H1 (cell line): ENCODE measurements around the gene DUSP12. TPM values are rescaled to one million over a fixed set of nuclear protein-coding genes. Genes with fewer than 3 reads are reported as not detected.

Experiments
- CTCF ChIA-PET: fragments of 300-600 bp; sonication (Branson Sonifier 250); formaldehyde crosslinking; loops from one replicate; lab custom pipeline; 2021; ENCODE audit not compliant: partially characterized antibody; lab: Charles Lee
- POLR2A ChIA-PET: fragments of 300-600 bp; sonication (Branson Sonifier 250); formaldehyde crosslinking; loops from one replicate; lab custom pipeline; 2021; ENCODE audit warnings: inconsistent platforms; ENCODE audit not compliant: partially characterized antibody; lab: Charles Lee
- DNase-seq, 2 experiments: peaks; one replicate each; pipeline versions ENCODE4 v3.0.0 to v3.0.0-alpha.2; 2010 to 2022; ENCODE audit warnings: low spot score in 2 of 2, low read depth in 1 of 2, mixed read lengths in 1 of 2
- FAIRE-seq: peaks from 2 replicates; lab custom pipeline; 2011; peaks lifted over from hg19 to GRCh38; lab: Jason Lieb, UNC
- H2AFZ ChIP-seq: 2 replicates; pipeline ENCODE4 v1.8.1; 2012; ENCODE audit warnings: low read length, inconsistent platforms
- H2AK5ac ChIP-seq: 2 replicates; pipeline ENCODE4 v1.6.1; 2013; ENCODE audit warnings: low read depth, low read length
- H2BK120ac ChIP-seq: replicated peaks from 2 replicates; pipeline ENCODE3; 2013; ENCODE audit warnings: low read depth, low read length, inconsistent platforms
- H2BK12ac ChIP-seq: 2 replicates; pipeline ENCODE4 v1.6.1; 2013; ENCODE audit warnings: low read depth, low read length
- H2BK15ac ChIP-seq: 2 replicates; pipeline ENCODE4 v1.6.1; 2013; ENCODE audit warnings: low read length
- H2BK20ac ChIP-seq: 2 replicates; pipeline ENCODE4 v1.6.1; 2013; ENCODE audit warnings: low read length
- H2BK5ac ChIP-seq: 2 replicates; pipeline ENCODE4 v1.6.1; 2013; ENCODE audit warnings: low read depth, low read length
- H3K14ac ChIP-seq: 2 replicates; pipeline ENCODE4 v1.6.1; 2013; ENCODE audit warnings: inconsistent platforms; ENCODE audit not compliant: insufficient read length
- H3K18ac ChIP-seq: 2 replicates; pipeline ENCODE4 v1.6.1; 2013; ENCODE audit warnings: low read length; ENCODE audit errors: extremely low read depth
- H3K23ac ChIP-seq: 2 replicates; pipeline ENCODE4 v1.6.1; 2013; ENCODE audit warnings: inconsistent platforms; ENCODE audit not compliant: insufficient read length
- H3K23me2 ChIP-seq: 2 replicates; pipeline ENCODE4 v1.6.1; 2013; ENCODE audit warnings: low read depth, low read length
- H3K27ac ChIP-seq: 2 replicates; pipeline ENCODE4 v1.6.1; 2011; ENCODE audit warnings: low read depth, low read length, inconsistent platforms
- H3K27me3 ChIP-seq, 4 experiments: replicated peaks in 1 of 4; 1 replicate in 1 of 4; 2 replicates in 3 of 4; pipeline versions ENCODE4 v1.6.1 to v1.8.1; 2011 to 2013; ENCODE audit warnings: low read length in 3 of 4, mild to moderate bottlenecking in 3 of 4, inconsistent platforms in 2 of 4, mixed read lengths in 2 of 4, moderate library complexity in 1 of 4; ENCODE audit not compliant: control insufficient read depth in 3 of 4, insufficient read depth in 3 of 4; ENCODE audit errors: extremely low read depth in 1 of 4
- H3K36me3 ChIP-seq, 4 experiments: 2 replicates each; pipeline versions ENCODE4 v1.6.1 to v1.8.1; 2011 to 2013; ENCODE audit warnings: mild to moderate bottlenecking in 4 of 4, low read length in 3 of 4, moderate library complexity in 2 of 4, control low read depth in 1 of 4, inconsistent platforms in 1 of 4; ENCODE audit not compliant: insufficient read depth in 4 of 4, control insufficient read depth in 2 of 4
- H3K4ac ChIP-seq: replicated peaks from 2 replicates; pipeline ENCODE3; 2013; ENCODE audit warnings: low read length, low read depth, mixed read lengths, inconsistent platforms; ENCODE audit not compliant: insufficient read length
- H3K4me1 ChIP-seq, 4 experiments: replicated peaks in 1 of 4; 1 replicate in 1 of 4; 2 replicates in 3 of 4; pipeline versions ENCODE4 v1.6.1 to v1.8.1; 2011 to 2013; ENCODE audit warnings: low read length in 3 of 4, inconsistent platforms in 2 of 4, mixed read lengths in 1 of 4; ENCODE audit not compliant: insufficient read depth in 4 of 4, control insufficient read depth in 3 of 4
- H3K4me2 ChIP-seq, 2 experiments: 2 replicates each; pipeline versions ENCODE4 v1.6.1 to v1.8.1; 2011 to 2013; ENCODE audit warnings: low read depth in 2 of 2, low read length in 2 of 2, control low read depth in 1 of 2, inconsistent platforms in 1 of 2, mild to moderate bottlenecking in 1 of 2; ENCODE audit not compliant: insufficient read depth in 1 of 2
- H3K4me3 ChIP-seq, 4 experiments: fragments of 200-600, 300-600 bp in 1 of 4; sonication (generic), shearing (Covaris generic), sonication (Bioruptor Twin) in 1 of 4; 2 replicates each; pipeline versions ENCODE4 v1.5.1 to v1.8.1; 2011 to 2016; ENCODE audit warnings: low read length in 4 of 4, low read depth in 3 of 4, control low read depth in 2 of 4, inconsistent platforms in 2 of 4, mild to moderate bottlenecking in 2 of 4, mixed read lengths in 1 of 4, moderate library complexity in 1 of 4; ENCODE audit not compliant: insufficient read depth in 2 of 4; ENCODE audit errors: extremely low read depth in 1 of 4
- H3K56ac ChIP-seq: replicated peaks from 2 replicates; pipeline ENCODE3; 2013; ENCODE audit warnings: low read depth, mild to moderate bottlenecking, mixed read lengths, low read length, inconsistent platforms; ENCODE audit not compliant: insufficient read length
- H3K79me1 ChIP-seq: 2 replicates; pipeline ENCODE4 v1.6.1; 2013; ENCODE audit warnings: low read depth, low read length, control low read depth
- H3K79me2 ChIP-seq, 2 experiments: 2 replicates each; pipeline versions ENCODE4 v1.6.1 to v1.8.1; 2012 to 2013; ENCODE audit warnings: low read length in 2 of 2, mild to moderate bottlenecking in 2 of 2, inconsistent platforms in 1 of 2; ENCODE audit not compliant: insufficient read depth in 2 of 2, control insufficient read depth in 1 of 2
- H3K9ac ChIP-seq, 4 experiments: replicated peaks in 1 of 4; 1 replicate in 1 of 4; 2 replicates in 3 of 4; pipeline versions ENCODE4 v1.6.1 to v1.8.1; 2011 to 2013; ENCODE audit warnings: low read depth in 3 of 4, low read length in 3 of 4, control low read depth in 2 of 4, mild to moderate bottlenecking in 2 of 4, moderate library complexity in 2 of 4, inconsistent platforms in 1 of 4; ENCODE audit errors: extremely low read depth in 1 of 4
- H3K9me3 ChIP-seq, 2 experiments: 2 replicates each; pipeline versions ENCODE4 v1.6.1 to v1.8.1; 2012 to 2013; ENCODE audit warnings: mild to moderate bottlenecking in 2 of 2, moderate library complexity in 2 of 2, control low read depth in 1 of 2, inconsistent platforms in 1 of 2, low read depth in 1 of 2, low read length in 1 of 2, mixed read lengths in 1 of 2; ENCODE audit not compliant: insufficient read depth in 2 of 2
- H4K20me1 ChIP-seq, 2 experiments: replicated peaks in 1 of 2; 2 replicates each; pipeline versions ENCODE3 to v1.8.1; 2011 to 2013; ENCODE audit warnings: inconsistent platforms in 2 of 2, low read length in 2 of 2, mild to moderate bottlenecking in 1 of 2; ENCODE audit not compliant: insufficient read depth in 2 of 2, control insufficient read depth in 1 of 2
- H4K5ac ChIP-seq: 2 replicates; pipeline ENCODE4 v1.6.1; 2013; ENCODE audit warnings: low read length, low read depth, mixed read lengths, inconsistent platforms; ENCODE audit not compliant: insufficient read length
- H4K8ac ChIP-seq: 2 replicates; pipeline ENCODE4 v1.8.0; 2013; ENCODE audit warnings: mild to moderate bottlenecking, moderate library complexity, low read length, inconsistent platforms; ENCODE audit not compliant: insufficient read depth; ENCODE audit errors: extremely low read depth
- H4K91ac ChIP-seq: replicated peaks from 2 replicates; pipeline ENCODE3; 2013; ENCODE audit warnings: low read length, mixed read lengths, inconsistent platforms; ENCODE audit not compliant: insufficient read length
- HDAC2 ChIP-seq, 2 experiments: fragments of 300-600 bp in 1 of 2; sonication (generic) in 1 of 2; IDR thresholded peaks; 2 replicates each; pipeline ENCODE4 v1.6.1; 2011 to 2012; ENCODE audit warnings: low read depth in 2 of 2, low read length in 2 of 2, mild to moderate bottlenecking in 2 of 2, moderate library complexity in 2 of 2, borderline replicate concordance in 1 of 2, inconsistent platforms in 1 of 2
- WGBS, 2 experiments: shearing (Covaris generic) in 1 of 2; methylation state at CpG; one replicate each; pipeline versions ENCODE4 v1.1.6 to v1.1.7; 2013 to 2015; ENCODE audit warnings: low lambda C conversion rate in 2 of 2, mixed read lengths in 2 of 2, inconsistent platforms in 1 of 2, low coverage in 1 of 2, missing lambda C conversion rate in 1 of 2; ENCODE audit not compliant: insufficient replicate concordance in 2 of 2, insufficient coverage in 1 of 2, insufficient read length in 1 of 2; ENCODE audit errors: extremely low coverage in 1 of 2, missing lambda C conversion rate in 1 of 2; 5-methylcytosine and 5-hydroxymethylcytosine counted together
- polyA plus RNA-seq, 7 experiments: library from polyadenylated mRNA; depleted of rRNA in 3 of 7; stranded (reverse) in 5 of 7; unstranded in 2 of 7; fragments of >200 nt in 5 of 7; fragments of 200-250 nt in 2 of 7; gene quantifications; 1 replicate in 5 of 7; 2 replicates in 1 of 7; 4 replicates in 1 of 7; pipeline versions ENCODE4 v1.2.1 to v1.2.3, GENCODE V29; 2011 to 2013; ENCODE audit warnings: missing spikeins in 2 of 7, mixed read lengths in 2 of 7
- total RNA-seq: library from RNA; stranded (reverse); fragmentation: NEBNext Ultra II Directional; extraction: Animal tissue kit (Norgen Biotek cat#: 25700); gene quantifications from 2 replicates; pipeline ENCODE4 v1.2.1, GENCODE V29; 2021

The DUSP12 gene
- total and polyA plus RNA-seq, 2 of the 8 experiments (the other 6 are each of a cell fraction or from before 2014, with no cell fraction given) = 27.6 to 33.9 TPM

DNA sequence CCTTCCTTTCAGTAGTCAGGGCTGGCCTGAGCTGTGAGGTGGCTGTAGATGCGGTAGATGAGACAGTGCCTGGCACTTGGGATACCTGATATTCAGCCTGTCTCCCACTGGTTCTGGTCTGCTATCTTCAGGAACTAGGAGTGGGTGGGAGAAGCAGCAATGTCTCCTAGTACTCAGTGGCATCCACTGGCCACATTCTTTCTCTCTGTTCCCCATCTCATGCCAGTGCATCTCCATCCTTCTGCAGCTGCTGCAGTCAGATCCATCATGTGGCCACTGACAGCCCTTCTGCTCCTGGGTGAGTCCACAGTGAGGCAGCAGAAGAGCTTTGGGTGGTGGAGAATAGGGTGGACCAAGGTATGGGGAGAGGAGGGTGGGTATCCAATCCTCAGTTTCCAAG lies 27.2 kb upstream of the DUSP12 start:
- Histone ChIP-seq H3K27ac (no peak overlapping the region), H3K18ac (no peak overlapping the region), H4K20me1 (no peaks in the 10 kb centered on the region), H4K8ac (no peak overlapping the region), H3K27me3 (peaks cover 12 to 24% (median 21%) of the 10 kb centered on the region in 4 experiments), H3K4ac (no peak overlapping the region), H3K4me2 (no peak overlapping the region), H2BK120ac (no peak overlapping the region), H3K56ac (no peak overlapping the region), H3K23me2 (peaks cover 12% of the 10 kb centered on the region), H3K79me2 (no peaks in the 10 kb centered on the region), H3K9ac (no peak overlapping the region), H3K23ac (no peak overlapping the region), H2AK5ac (no peak overlapping the region), H4K5ac (no peak overlapping the region), H3K4me1 (peaks cover 0 to 3% (median 3%) of the 10 kb centered on the region in 4 experiments; a peak in 6 of 7 replicates), H2BK5ac (no peak overlapping the region), H2BK20ac (no peak overlapping the region), H2AFZ (no peak overlapping the region), H4K91ac (no peak overlapping the region), H3K36me3 (no peaks in the 10 kb centered on the region)
- 100% methylated on average over 1 of the region's 1 CpG; no CpG with 5 or more reads in 1 of the 2 experiments for WGBS, 2 experiments
- CTCF ChIA-PET = interaction anchor here (1.1 to 1.2 kb wide), 2 partner anchors 15 to 16 kb away, joined by 4 to 5 read pairs; no protein-coding TSS in a partner anchor
- POLR2A ChIA-PET = no interaction called here
- TF ChIP-seq HDAC2 (IDR thresholded peaks at IDR 0.05; ENCODE audit: borderline replicate concordance in 1 of 2, low read depth in 2 of 2, low read length in 2 of 2) = no peak
- TF ChIP-seq, all 59 proteins: peak for 0
- H3K9me3 ChIP-seq = no peaks in the 10 kb centered on the region
- no peak overlapping the region for H3K4me3 ChIP-seq
- no peaks in the 10 kb centered on the region for H3K79me1 ChIP-seq
- H2BK15ac ChIP-seq = no peak overlapping the region
- DNase-seq (no peak), FAIRE-seq (no peak)
- H2BK12ac ChIP-seq = no peak overlapping the region; the same call in 1 of the 2 replicates
- H3K14ac ChIP-seq = no peak overlapping the region
